HG03103 (cell line): ENCODE data around the gene NRCAM.
A peak's percentile ranks its signal among the peaks of the same experiment; 100 is the strongest.
"Not testable (repeated sequence)": the region's sequence is repeated elsewhere in the genome, so short reads cannot be mapped to it uniquely, and the experiment has no call there.

ENCODE experiments used
- ATAC-seq: cut with Tn5 transposase; IDR thresholded peaks from one replicate; pipeline ENCODE4 v1.9.1; 2021; ENCODE audit warnings: low read depth; ENCODE audit not compliant: unreplicated experiment

NRCAM gene

DNA sequence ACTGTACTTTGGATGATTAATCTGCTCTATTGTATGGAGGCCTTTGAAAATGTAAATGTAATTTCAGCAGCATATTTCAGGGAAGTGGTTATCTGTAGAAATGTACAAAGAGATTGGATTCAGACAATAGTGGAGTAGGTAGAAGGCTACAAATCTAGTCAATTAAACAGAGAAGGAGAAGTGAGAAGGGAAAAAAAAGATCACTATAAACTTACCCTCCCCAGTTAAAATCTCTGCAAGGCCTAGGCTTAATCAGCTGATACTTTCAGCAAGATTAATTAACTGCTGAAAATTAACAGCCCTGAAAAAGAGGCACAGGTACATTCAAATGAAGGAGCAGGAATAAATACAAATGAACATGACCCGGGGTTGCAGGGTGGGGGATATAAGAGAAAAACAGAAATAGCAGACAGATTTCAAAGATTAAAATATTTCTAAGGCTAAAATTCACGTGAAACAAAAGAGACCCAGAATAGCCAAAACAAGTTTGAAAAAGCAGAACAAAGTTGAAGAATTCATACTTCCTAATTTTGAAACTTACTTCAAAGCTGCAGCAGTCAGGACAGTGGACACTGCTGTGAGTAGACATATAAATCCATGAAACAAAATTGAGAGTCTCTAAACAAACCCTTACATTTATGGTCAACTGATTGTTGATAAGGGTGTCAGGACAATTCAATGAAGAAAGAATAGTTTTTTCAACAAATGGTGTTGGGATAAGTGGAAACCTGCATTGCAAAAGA, 96.0 kb downstream of the NRCAM start:
- ATAC-seq: no peak

DNA sequence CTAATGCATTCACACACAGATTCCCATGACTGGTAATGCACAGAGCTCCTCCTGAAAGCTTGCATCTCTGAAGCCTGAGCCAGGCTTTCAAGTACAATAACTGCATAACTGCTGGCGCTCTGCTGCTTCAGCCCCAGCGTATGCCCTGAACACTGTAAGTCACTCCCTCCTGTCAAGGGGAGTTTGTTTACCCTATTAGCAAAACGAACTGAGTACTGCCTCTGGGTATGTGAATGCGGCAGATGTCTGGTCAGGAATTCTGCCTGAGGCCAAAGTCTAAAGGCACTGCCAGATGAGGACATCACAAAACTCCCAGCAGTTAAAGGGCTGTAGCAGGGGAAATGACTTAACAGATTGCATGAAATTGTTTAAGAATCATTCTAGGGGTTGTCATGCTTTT, 97.7 kb downstream of the NRCAM start:
- no peak for ATAC-seq

DNA sequence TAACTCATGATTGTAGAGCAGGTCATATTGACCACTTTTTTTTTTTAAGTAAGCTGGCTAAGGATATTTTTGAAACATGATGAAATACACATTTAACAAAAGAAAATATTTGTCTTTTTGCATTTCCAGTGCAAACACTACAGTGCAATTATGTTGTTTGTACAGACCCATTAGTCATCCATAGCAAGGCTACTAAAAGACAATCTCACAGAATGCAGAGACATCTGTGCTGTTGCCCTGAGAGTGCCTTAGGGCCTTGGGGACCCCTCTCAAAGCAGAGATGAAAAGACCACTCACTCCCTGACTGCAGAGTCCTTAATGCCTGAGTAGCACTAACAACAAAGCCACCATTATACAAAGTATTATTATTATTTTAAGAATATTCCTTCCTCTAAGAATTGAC, 104.5 kb downstream of the NRCAM start:
- ATAC-seq: no peak

DNA sequence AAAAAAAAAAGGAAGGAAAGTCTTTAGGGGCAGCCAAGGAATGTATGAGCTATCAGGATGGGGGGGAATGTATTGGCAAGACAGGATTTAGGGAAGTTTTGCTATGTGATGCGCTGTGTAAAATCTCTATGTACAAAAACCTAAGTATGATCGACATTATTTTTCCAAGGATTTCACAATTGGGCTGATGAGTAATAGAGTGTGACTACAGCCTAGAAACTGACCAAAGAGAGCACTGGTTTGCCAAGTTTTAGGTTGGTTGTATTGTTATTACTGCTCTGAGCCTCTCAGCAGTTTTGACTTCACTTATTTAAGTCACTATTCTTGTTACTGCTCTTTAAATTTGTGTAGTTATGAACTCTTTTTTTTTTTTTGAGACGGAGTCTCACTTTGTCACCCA, 107.3 kb downstream of the NRCAM start:
- ATAC-seq: no peak

DNA sequence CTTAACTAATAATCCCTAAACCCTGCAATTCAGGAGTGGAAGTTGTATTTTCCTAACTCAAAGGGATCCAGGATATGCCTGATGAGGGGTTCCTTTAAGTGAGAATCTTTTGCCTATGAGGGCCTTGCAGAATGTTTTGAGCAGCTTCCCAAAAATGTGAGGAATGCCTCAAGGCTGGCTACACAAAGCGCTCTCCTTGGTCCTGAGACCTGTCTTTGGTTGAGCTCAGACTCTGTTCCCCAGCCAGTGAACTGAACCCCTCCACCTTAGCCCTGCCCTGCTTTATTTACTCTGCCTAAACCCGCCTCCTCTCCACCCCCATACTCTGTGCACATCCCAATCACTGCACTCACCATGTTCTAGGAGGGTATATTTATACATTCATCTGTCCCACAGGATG, 108.6 kb downstream of the NRCAM start:
- ATAC-seq: no peak

DNA sequence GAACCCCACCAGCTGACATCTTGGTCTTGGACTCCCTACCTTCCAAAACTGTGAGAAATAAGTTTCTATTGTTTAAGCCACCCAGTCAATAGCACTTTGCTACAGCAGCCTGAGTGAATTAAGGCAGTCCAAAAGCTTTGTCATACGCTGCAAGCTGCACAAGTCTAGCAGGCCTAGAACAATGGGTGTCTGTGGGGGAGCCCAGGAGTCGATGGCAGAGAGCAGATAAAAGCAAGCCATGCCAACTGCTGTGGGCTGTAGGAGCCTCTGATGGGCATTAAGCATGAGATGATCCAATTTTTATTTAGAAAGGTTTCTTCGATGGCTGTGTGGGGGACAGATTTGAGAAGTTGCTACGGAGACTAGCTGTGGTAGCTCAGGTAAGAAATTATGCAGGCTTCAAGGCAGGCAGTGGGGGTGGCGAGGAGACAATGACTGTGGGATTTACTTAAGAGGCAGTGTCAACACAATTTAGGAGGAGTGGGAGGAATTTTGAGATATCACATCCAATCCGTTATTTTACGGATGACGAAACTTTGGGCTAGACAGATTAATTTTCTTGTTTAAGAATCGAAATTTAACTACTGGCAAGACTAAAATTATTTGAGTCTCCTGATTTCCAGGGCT, 110.4 kb downstream of the NRCAM start:
- no peak for ATAC-seq

DNA sequence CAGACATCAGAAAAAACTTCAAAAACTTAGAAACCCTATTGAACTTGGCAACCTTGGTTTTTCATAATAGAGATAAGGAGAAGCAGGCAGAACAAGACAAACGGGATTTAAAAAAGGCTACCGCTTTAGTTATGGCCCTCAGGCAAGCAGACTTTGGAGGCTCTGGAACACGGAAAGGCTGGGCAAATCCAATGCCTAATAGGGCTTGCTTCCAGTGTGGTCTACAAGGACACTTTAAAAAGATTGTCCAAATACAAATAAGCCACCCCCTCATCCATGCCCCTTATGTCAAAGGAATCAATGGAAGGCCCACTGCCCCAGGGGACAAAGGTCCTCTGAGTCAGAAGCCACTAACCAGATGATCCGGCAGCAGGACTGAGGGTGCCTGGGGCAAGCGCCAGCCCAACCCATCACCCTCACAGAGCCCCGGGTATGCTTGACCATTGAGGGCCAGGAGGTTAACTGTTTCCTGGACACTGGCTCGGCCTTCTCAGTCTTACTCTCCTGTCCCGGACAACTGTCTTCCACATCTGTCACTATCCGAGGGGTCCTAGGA, 115.3 kb downstream of the NRCAM start:
- no peak for ATAC-seq

DNA sequence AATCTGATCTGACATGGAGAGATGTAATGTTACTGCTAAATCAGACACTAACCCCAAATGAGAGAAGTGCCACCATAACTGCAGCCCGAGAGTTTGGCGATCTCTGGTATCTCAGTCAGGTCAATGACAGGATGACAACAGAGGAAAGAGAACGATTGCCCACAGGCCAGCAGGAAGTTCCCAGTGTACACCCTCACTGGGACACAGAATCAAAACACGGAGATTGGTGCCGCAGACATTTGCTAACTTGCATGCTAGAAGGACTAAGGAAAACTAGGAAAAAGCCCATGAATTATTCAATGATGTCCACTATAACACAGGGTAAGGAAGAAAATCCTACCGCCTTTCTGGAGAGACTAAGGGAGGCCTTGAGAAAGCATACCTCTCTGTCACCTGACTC, 115.8 kb downstream of the NRCAM start:
- ATAC-seq: not testable (repeated sequence)

DNA sequence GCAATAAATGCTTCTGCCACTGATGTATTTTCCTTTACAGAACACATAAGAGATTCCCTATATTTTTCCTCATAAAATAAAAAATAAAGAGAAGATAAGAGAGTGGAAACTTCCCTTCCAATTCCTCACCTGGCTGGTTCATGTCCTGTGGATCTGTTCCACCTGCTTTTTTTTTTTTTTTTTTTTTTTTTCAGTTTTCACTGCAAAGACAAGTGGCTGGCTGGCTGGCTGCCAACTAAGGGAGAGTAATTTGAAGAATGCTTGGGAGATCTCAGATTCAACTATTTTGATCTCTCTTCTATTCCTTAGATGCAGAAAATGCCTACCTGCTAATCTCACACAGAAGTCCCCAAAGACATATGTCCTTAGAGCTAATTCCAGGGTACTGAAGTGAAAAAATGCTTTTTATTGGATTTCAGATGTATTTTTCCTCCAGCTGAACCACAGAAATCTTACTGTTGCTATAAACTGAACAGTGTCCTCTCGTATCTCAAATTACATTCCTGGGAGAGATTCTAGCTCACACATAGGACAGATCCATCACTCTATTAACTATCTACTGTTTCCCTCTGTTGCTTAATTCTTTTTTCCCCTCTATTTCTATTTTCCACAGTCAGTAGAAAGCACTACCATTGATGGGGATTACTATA, 120.8 kb downstream of the NRCAM start:
- no peak for ATAC-seq

DNA sequence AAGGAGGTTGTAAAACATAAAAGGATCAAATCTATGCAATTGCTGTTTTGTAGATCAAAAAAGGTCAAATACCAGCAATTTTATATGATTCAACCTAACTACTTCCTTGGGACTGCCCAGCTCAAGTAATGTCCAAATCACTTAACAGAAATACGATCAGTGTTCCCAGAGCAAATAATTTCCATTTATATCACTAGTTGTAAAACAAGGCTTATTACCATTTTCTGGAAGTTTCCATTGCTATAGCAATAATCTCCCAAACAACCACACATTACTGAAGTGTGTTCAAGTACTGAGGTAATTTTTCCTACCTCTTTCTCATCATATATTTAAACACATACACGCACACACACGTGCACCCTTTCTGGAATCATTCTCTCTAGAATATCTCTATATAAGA, 123.3 kb downstream of the NRCAM start:
- ATAC-seq: no peak

DNA sequence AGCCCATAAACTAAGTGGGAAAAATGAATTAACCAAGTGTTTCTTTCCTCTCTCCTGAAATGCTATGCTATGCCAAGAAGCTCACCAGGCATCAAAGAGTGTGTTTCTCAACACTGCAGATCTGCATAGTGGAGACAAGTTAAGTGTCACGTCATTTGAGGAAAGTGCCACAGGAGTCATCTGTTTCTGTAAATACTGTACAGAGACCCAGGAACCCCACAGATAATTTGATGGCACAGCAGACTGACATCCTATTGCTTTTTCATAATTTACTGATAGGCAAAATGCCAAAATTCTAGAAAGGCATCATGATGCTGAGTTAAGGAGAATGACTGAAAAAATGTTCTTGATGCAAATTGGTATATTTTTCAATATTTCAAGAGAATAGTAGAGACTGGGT, 124.3 kb downstream of the NRCAM start:
- no peak for ATAC-seq

DNA sequence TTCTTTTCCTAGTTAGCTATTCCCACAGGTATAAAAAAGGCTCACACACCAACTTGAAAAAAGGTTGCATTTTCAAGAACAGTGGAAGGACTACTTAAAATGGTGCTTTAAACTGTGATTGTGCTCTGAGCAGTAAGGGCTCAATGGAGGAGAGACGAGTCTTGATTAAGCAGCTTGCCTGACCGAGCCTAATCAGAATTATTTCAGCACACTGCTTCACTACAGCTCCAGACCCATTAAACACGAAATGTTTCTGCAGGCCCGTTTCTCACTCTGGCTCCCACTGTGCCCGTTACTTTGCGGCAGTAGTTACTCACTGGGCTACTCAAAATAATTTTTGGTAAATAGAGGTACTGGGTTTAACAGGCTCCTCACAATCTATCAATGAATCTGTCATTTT, 126.0 kb downstream of the NRCAM start:
- no peak for ATAC-seq

DNA sequence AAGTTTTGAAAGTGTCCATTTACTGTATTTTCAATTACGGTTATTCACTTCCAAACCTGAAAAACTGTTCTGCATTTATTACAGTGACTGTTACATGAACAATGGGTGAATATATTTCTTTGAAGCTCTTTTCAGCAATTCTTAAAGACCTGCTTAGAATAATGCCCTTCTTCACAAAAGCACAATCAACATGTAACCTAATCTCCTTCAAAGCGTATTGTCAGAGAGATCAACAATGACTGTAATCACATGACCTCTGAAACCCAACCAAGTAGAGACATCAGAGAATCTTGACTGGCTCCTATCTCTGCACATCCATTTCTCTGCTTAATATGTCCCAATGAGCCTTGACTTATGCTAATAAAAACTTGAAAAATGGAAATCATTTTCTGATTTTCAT, 126.7 kb downstream of the NRCAM start:
- no peak for ATAC-seq

DNA sequence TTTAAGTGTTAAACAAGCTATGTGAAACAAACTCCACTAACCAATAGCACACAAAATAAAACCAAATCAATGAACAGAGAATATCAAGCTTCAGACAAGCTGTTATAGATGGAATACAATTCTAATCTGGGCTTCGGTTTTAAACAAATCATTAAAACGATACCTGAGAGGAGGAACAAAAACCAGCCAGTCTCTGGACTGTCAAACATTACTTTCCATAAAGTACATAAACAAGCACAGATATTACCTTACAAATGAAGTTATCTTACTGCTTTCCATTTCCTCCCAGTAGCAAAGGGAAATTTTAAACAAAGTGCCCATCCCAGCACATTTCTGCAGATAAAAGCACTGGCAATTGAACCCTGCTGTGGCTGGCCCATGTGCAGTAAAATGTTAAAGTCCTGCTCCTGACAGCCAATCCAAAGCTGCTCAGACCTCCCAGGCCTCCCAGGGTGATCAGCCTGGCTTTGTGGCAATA, 128.0 kb downstream of the NRCAM start:
- ATAC-seq: peak; percentile 69

DNA sequence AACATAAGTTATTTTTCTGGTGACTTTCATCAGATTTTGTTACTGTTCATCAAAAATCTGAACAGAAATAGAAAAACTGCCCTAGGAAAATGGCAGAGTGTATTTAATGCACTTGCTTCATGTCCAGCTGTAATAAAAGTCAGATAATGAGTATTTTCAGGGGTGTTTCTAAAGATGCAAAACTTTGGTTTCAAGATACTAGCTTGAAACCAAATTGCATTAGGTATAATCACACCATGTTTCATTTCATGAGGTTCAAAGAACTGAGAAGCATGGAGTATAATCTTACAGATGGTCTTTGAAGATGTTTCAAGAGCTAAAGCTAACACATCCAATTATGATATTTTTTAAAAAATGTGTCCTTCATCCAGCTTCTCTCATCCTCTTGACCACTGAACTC, 128.9 kb downstream of the NRCAM start:
- no peak for ATAC-seq

DNA sequence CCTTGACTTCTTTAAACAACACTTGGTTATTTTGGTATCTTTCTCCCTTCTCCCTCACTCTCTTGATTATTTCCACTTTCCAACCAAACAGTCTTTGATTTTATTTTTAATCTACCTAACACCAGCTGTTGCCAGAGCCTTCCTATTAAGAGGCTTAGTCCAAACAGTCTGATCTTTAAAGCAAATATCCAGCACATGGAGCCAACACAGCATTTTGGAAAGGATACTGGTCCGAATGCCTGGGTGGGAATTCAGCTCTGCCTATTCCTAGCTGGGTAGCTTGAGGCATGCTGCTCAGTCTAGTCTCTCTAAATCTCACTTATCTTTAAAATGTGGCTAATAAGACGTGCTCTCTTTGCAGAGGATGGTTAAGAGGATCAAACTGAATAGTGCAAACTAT, 129.3 kb downstream of the NRCAM start:
- no peak for ATAC-seq

DNA sequence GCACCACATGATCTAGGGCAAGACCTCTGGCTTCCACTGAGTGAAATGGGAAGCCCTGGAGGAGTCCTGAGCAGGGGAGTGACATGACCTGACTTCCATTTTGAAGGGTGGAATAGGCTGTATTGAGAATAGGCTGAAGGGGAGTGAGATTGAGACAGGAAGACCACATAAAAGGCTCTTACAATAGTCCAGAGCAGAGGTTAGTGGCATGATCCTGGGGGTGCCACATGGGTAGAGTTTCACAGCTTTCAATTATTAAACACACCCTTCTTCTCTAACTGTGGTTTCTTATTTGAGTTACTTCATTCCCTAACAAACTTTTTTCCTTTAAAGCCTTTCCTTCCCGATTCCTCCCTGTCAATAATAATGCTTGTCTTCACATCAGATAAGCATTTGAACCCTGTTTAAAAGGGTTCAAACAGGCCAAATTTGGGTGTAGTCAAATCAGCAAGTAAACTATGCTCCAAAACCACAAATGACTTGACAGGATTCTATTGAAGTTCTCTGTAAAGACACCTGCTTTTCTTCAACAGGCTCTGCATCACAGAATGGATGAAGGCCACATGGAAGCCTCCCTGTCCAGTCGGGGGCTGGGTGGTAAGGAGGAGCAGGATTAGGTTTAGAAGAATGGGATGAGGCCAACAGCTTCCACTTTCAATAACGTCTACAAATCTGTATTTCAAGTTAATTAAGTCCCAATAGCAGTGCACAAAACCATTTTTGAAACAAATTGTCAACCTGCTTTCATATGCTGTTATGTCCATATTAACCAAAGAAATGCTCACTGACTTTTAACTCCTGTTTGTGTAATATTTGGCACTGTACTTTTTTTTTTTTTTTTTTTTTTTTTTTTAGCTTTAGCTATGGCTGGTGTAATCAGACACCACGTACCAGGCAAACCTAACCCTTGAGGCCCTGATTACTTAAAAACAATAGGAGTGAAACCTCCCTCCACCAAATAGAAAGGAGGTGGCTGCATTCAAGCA, 131.9 kb downstream of the NRCAM start:
- ATAC-seq: no peak

DNA sequence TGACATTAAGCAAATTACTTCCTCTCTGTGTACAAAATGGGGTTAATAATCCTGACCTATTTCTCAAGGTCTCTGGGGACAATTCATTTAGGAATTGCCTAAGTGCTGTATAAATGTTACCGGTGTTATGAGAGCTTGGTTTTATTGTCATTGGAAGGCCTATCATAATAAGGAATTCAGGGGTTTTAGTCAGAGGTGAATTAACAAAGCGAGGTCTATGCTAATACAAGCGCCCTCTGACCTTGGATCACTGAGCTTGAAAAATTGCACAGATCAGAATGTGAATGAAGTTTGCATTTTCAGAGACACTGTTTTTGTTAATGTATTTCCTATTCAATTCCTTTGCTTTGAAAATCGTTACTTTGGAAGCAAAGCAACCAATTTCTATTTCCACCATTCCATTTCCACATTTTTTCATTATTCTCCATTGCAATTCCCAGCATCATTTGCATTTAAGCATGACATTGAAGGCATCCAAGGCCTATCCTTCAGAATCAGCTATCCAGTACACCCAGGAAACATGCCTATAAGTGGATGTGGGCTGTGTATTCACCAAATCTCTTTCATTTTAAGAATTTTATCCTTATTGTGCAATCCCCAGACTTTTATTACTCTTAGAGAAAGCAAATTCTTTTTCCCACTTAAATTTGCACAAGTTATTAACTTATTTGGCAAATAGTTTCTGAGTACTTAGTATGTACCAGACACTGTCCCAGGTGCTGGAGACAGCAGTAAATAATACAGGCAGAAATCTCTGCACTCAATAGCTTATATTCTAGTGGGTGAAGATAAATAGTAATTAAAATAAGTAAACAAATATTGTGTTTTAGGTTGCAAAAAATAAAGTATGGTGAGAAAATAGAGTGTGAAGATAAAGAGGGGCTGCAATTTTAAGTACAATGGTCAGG, 133.1 kb downstream of the NRCAM start:
- no peak for ATAC-seq

DNA sequence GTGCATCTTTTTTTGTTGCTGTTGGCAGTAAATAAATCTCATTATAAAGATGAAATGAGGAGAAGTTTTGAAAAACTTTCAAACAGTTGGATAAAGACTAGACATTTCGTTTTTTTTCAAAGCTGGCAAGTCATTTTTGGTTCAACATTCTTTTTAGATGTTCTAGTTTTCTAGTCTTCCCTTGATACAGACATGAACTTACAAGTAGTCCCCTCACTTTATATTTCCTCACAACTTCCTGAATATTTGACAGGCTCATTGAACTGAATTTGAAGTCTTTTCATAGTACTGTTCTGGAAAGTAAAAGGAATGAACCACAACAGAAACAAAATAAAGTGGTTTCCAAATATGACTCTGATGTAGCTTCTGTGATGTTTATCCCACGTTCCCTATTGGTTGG, 134.2 kb downstream of the NRCAM start:
- ATAC-seq: no peak
